PC-9 (cell line): ENCODE measurements around the gene CGRRF1. TPM values are rescaled to one million over a fixed set of nuclear protein-coding genes. Genes with fewer than 3 reads are reported as not detected.

ENCODE experiments used
- BruUV-seq: library from RNA; stranded (reverse); fragments of 400-500 nt; replicated peaks from 2 replicates; lab custom pipeline; 2021; lab: Mats Ljungman, UMichigan
- CTCF ChIA-PET: fragments of 300-600 bp; sonication (Branson Sonifier 250); formaldehyde crosslinking; loops from one replicate; lab custom pipeline; 2022; ENCODE audit warnings: antibody characterized with exemption; lab: Charles Lee
- POLR2A ChIA-PET: fragments of 300-600 bp; sonication (Branson Sonifier 250); formaldehyde crosslinking; loops from one replicate; lab custom pipeline; 2022; ENCODE audit warnings: antibody characterized with exemption; ENCODE audit not compliant: unreplicated experiment; lab: Charles Lee
- DNase-seq, 2 experiments: peaks; one replicate each; pipeline versions ENCODE4 v3.0.0 to v3.0.0-alpha.2; 2015 to 2022; ENCODE audit warnings: mixed read lengths in 1 of 2
- H2AFZ ChIP-seq: fragments of 200-600 bp; sonication (generic); 2 replicates; pipeline ENCODE4 v1.8.1; 2017; ENCODE audit warnings: antibody characterized with exemption
- H3F3A ChIP-seq: fragments of 200-600 bp; sonication (generic); 2 replicates; pipeline ENCODE4 v1.8.1; 2017; ENCODE audit warnings: antibody characterized with exemption, mild to moderate bottlenecking, low read depth; ENCODE audit not compliant: insufficient read depth
- H3K27ac ChIP-seq: fragments of 200-600 bp; sonication (generic); 2 replicates; pipeline ENCODE4 v1.6.1; 2016; ENCODE audit warnings: mixed run types
- H3K27me3 ChIP-seq: fragments of 200-600 bp; sonication (generic); 2 replicates; pipeline ENCODE4 v1.6.1; 2016; ENCODE audit warnings: low read depth, mixed run types; ENCODE audit not compliant: insufficient read depth
- H3K36me3 ChIP-seq: fragments of 200-600 bp; sonication (generic); 2 replicates; pipeline ENCODE4 v1.6.1; 2016; ENCODE audit warnings: low read depth, mixed run types
- H3K4me1 ChIP-seq: fragments of 200-600 bp; sonication (generic); replicated peaks from 2 replicates; pipeline ENCODE4 v1.6.1; 2016; ENCODE audit warnings: mixed run types; ENCODE audit not compliant: insufficient read depth
- H3K4me2 ChIP-seq: fragments of 200-600 bp; sonication (generic); 2 replicates; pipeline ENCODE4 v1.6.1; 2017; ENCODE audit warnings: mixed run types
- H3K4me3 ChIP-seq: fragments of 200-600 bp; sonication (generic); 2 replicates; pipeline ENCODE4 v1.6.1; 2016; ENCODE audit warnings: mixed run types
- H3K79me2 ChIP-seq: fragments of 200-600 bp; sonication (generic); 2 replicates; pipeline ENCODE4 v1.6.1; 2017; ENCODE audit warnings: low read depth, mixed run types
- H3K9me2 ChIP-seq: fragments of 200-600 bp; sonication (generic); 2 replicates; pipeline ENCODE4 v1.8.1; 2017; ENCODE audit warnings: mild to moderate bottlenecking; ENCODE audit not compliant: insufficient read depth
- H3K9me3 ChIP-seq: fragments of 200-600 bp; sonication (generic); 2 replicates; pipeline ENCODE4 v1.8.1; 2016; ENCODE audit warnings: low read depth; ENCODE audit not compliant: insufficient read depth
- H4K20me1 ChIP-seq: fragments of 200-600 bp; sonication (generic); 2 replicates; pipeline ENCODE4 v1.8.1; 2017; ENCODE audit not compliant: insufficient read depth
- CTCF ChIP-seq: fragments of 200-600 bp; sonication (generic); conservative IDR thresholded peaks from 2 replicates; pipeline ENCODE4 v1.6.1; 2017; ENCODE audit warnings: mixed run types, antibody characterized with exemption, mild to moderate bottlenecking, moderate library complexity
- EZH2 ChIP-seq: fragments of 200-600 bp; sonication (generic); IDR thresholded peaks from 2 replicates; pipeline ENCODE4 v1.8.0; 2017; ENCODE audit warnings: antibody characterized with exemption, low read depth
- intact Hi-C: fragments of 100-400 bp; cut with micrococcal nuclease; formaldehyde crosslinking; loops from one replicate; pipeline ENCODE4 v1.10.0; 2022; ENCODE audit not compliant: unreplicated experiment
- total RNA-seq: library from RNA; stranded (reverse); gene quantifications from 2 replicates; pipeline ENCODE4 v1.2.3, GENCODE V29; 2021

Gene CGRRF1
- total RNA-seq, 1 experiment from 2014 or later: 11.3 TPM

- BruUV-seq: no TSS peak
- Histone ChIP-seq H3K4me2 (no peak overlapping the region), H3K27me3 (no peaks in the 10 kb centered on the region), H3K9me3 (no peaks in the 10 kb centered on the region; the same call in 1 of the 2 replicates), H4K20me1 (no peaks in the 10 kb centered on the region), H3K4me1 (peaks cover 11% of the 10 kb centered on the region), H3K4me3 (no peak overlapping the region), H3F3A (peaks cover 14% of the 10 kb centered on the region), H3K9me2 (no peaks in the 10 kb centered on the region; the same call in 1 of the 2 replicates), H2AFZ (no peak overlapping the region), H3K36me3 (0 out of 2 replicates have a peak, but pooled peaks cover 17% of the 10 kb centered on the region), H3K27ac (no peak overlapping the region), H3K79me2 (peaks cover 6% of the 10 kb centered on the region; the same call in 1 of the 2 replicates)
- CTCF ChIA-PET: no interaction called here
- DNase-seq: no peak
- POLR2A ChIA-PET: no interaction called here
- intact Hi-C loops: no loop called here
- TF ChIP-seq EZH2: no peak
- TF ChIP-seq CTCF: no peak
Measured at GRCh38 chr14:54475911-54476310, 33.8 kb upstream of the CGRRF1 start.

- Histone ChIP-seq H3K27ac (no peak overlapping the region), H3K79me2 (peaks cover 23% of the 10 kb centered on the region), H3K9me2 (no peaks in the 10 kb centered on the region; the same call in 1 of the 2 replicates), H4K20me1 (no peaks in the 10 kb centered on the region), H3K4me2 (no peak overlapping the region), H3F3A (peaks cover 42% of the 10 kb centered on the region), H3K4me1 (peaks cover 39% of the 10 kb centered on the region), H3K36me3 (peaks cover 32% of the 10 kb centered on the region), H2AFZ (no peak overlapping the region), H3K9me3 (no peaks in the 10 kb centered on the region; the same call in none of the 2 replicates), H3K27me3 (no peaks in the 10 kb centered on the region), H3K4me3 (no peak overlapping the region)
- intact Hi-C loops: no loop called here
- DNase-seq: no peak
- TSS peak; percentile 11 for BruUV-seq
- no peak for TF ChIP-seq EZH2
- no peak for TF ChIP-seq CTCF
- CTCF ChIA-PET: no interaction called here
- POLR2A ChIA-PET: interaction anchor here (0.6 kb wide), 1 partner anchor 12 kb away, joined by 10 read pairs; no protein-coding TSS in a partner anchor
Measured at GRCh38 chr14:54478636-54479215, 31.0 kb upstream of the CGRRF1 start.

GRCh38 chr14:54480830-54481562, 28.7 kb upstream of the CGRRF1 start:
- intact Hi-C loops: loop anchor here (10.0 kb wide), 1 partner anchor 174 kb away; no protein-coding TSS in a partner anchor
- Histone ChIP-seq H3K9me3 (no peaks in the 10 kb centered on the region; the same call in none of the 2 replicates), H4K20me1 (no peaks in the 10 kb centered on the region), H3K4me3 (peak overlapping the region; percentile 42; the same call in 1 of the 2 replicates), H3K27me3 (no peaks in the 10 kb centered on the region), H3K79me2 (peaks cover 44% of the 10 kb centered on the region), H3K27ac (peak overlapping the region; percentile 93), H3K9me2 (no peaks in the 10 kb centered on the region; the same call in 1 of the 2 replicates), H3K4me1 (peaks cover 42% of the 10 kb centered on the region), H3K36me3 (peaks cover 32% of the 10 kb centered on the region), H3F3A (peaks cover 42% of the 10 kb centered on the region), H2AFZ (peak overlapping the region; percentile 62; the same call in 1 of the 2 replicates), H3K4me2 (peak overlapping the region; percentile 79)
- DNase-seq: peak in 1 of 2 experiments; percentile 83
- ChIA-PET CTCF (interaction anchor here (0.7 kb wide), 1 partner anchor 22 kb away, joined by 3 read pairs; no protein-coding TSS in a partner anchor), POLR2A (interaction anchor here (0.7 kb wide), 3 partner anchors 333 to 645 kb away, joined by 3 to 9 read pairs (median 5); no protein-coding TSS in a partner anchor)
- BruUV-seq: no TSS peak
- TF ChIP-seq EZH2 (no peak), CTCF (no peak)
